ENCODE measurements around the gene NBAS. TPM values are rescaled to one million over a fixed set of nuclear protein-coding genes. Genes with fewer than 3 reads are reported as not detected.

Gene NBAS
- total RNA-seq (2022; extraction: Qiagen RNA extraction; ENCODE audit: low read depth): 13.5 to 16.4 TPM (median 16.2 TPM) in 5 replicates

DNA sequence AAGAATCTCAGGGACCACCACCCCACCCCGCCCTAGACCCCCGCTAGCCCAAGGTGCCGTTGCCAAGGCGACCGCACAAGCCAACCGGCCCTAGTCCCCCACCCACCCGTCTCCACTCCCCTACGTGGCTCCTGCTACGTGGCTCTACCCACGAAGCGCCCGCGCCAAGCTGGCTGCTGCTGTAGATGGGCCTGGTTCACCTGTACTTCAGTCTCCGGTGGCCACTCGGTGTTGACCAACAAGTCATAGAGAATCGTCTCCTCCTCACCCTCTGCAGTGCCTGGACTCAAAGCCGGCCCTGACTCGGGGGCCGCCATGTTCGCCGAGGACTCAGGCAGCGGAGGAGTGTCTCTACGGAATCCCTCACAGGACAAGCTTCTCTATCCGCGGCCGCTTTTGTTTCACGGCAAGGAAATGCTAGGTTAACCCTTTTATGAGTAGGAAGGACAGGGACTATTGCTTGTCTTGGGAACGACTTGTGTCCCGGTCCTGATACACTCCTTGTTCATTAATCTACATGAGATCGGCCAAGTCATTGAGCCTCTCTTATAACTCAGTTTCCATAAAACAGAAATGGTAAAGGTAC, at the start of gene NBAS:
NBAS (minus strand) TSS at position 347 of the 586 bp plus-strand sequence; CDS start at position 317, 30 bp downstream.

DNA sequence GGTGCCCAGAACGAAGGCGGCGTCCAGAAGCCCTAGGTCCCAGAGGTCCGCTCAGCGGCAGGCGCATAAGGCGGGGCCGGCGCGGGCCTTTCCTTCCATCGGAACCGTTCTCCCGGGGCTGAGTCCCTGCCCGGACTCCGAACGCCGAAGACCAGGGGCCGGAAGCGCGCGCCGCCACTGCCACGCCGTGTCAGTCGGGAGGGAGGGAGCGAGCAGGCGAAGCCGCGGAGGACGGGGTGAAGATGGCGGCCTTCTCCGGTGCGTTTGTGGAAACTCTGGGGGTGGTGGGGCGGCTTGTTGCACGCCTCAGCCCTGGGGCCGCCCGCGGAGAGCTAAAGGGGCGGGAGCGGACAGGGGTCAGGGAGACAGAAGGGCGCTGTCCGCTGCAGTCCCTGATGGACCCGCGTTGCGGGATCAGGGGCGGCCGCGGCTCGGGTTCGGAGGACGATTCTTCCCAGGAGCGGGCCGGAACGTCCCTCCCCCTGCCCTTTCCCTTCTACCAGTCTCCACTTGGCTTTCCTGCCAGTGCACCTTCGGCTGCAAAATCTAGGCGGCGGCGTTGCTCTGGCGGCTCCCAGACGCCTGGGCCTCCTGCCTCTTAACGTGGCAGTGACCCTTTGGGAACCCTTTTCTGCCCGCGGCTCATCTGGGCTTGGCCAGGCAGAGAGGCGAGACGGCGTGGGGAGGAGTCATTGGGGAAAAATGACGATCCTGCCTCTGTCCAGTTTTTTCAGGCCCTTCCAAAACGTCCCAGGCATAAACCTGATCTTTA, 30.7 kb upstream of the NBAS start, which contains the start of gene DDX1:
DDX1 (plus strand) TSS at position 177 of the 772 bp plus-strand sequence; CDS start at position 243, 66 bp downstream.

Other genes with a start within 250 kb of the NBAS start
- gene DDX1, start 30.5 kb upstream of the NBAS start, total RNA-seq (2022; extraction: Qiagen RNA extraction; ENCODE audit: low read depth): 119 to 170 TPM (median 131 TPM) in 5 replicates

Measured in A549 treated with ZK216348 at 1 μM for 4 hours (cell line).